Hematopoietic multipotent progenitor cell treated with erythropoietin and hydrocortisone succinate and interleukin-3 and kit ligand, for 8 days (in vitro differentiated cells): Measurements from ENCODE around the gene PPP6C.
"Not testable (repeated sequence)": the region's sequence is repeated elsewhere in the genome, so short reads cannot be mapped to it uniquely, and the experiment has no call there.

Experiments used
- DNase-seq: peaks from one replicate; pipeline ENCODE4 v3.0.0-alpha.2; 2015

PPP6C gene

GRCh38 chr9:125141251-125141650 is 48.4 kb downstream of the PPP6C start:
- no peak for DNase-seq

DNA sequence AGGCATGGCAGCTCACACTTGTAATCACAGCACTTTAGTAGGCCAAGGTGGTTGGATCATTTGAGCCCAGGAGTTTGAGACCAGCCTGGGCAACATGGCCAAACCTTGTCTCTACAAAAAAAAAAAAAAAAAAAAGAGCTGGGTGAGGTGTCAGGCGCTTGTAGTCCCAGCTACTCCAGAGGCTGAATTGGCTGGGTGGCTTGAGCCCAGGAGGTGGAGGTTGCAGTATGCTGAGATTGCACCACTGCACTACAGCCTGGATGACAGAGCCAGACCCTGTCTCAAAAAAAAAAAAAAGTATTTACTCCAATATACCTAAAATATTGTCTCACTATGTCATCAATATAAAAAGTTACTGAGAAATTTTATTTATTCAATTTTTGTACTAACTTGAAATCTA is 49.0 kb downstream of the PPP6C start:
- DNase-seq, result no peak

GRCh38 chr9:125137200-125137599 is 52.4 kb downstream of the PPP6C start:
- DNase-seq, result no peak

DNA sequence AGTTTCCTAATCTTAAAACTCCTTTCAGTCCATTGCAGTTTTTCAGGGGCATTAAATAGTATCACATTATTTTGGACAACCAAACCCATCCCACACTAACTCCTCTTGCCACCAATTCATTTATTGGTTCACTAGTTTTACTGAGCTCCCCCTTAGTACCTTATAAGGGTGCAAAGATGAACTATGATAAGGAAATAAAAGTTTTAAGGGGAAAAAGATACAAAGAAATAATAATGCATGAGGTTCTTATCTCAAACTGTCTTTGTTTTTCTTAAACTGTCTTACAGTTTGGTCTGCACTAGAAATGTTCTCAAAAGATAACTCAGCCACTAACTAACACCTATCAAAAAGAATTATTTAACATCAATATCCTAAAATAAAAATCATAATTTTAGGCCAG is 54.6 kb downstream of the PPP6C start:
- peak; percentile 51 for DNase-seq

DNA sequence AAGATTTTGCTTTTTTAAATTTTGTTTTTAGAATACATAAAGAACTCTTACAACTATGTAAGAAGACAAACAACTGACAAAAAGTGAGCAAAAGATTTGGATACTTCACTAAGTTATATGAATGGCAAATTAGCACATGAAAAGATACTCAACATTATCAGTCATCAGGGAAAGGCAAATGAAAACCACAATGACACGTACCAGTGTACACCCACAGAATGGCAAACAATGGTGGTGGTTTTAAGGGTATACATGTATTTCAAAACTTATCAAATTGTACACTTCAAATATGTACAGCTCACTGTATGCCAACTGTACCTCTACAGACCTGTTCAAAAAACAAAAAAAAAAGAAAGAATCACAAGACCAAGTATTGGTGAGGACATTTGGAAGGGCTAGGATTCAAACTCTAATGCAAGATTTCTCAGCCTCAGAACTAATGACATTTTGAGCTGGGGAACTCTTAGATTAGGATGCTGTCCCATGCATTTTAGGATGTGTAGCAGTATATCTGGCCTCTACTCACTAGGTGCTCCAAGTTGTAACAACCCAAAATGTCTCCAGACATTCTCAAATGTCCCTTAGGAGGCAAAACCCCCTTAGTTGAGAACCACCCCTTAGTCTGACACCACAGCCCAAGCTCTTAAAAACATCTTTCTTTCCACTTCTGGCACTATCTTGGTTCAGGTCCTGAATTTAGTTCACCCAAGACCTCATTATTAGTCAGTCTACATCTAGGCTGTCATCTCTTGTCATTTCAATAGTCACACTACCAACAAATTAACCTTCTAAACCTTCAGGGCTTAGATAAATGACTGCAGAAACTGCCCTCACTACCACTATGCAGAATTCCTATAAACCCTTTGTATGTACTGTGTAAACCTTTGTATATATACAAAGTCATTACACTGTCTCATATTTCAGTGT is 55.9 kb downstream of the PPP6C start:
- peak; percentile 71 for DNase-seq

DNA sequence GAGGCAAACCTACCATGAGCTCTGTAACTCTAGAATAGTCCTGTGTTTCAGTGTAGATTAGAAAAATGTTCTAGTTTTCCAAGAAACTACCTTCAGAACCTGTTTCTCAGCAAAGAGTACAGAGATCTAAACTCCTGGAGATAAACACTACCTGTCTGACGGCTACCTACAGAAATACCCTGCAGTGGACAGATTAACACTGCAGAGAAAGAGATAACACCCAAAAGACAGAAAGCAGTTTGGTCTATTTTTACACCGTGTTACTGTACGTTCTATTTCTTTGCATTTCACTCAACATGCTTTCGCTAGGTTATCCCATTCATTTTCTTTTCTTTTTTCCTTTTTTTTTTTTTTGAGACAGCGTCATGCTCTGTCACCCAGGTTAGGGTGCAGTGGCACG is 57.8 kb downstream of the PPP6C start:
- DNase-seq, result peak; percentile 71

- DNase-seq, result peak; percentile 92
Measured at GRCh38 chr9:125126019-125126746, 63.4 kb downstream of the PPP6C start.

- no peak for DNase-seq
Measured at GRCh38 chr9:125125523-125125922, 64.1 kb downstream of the PPP6C start.

- DNase-seq, result no peak
Measured at GRCh38 chr9:125121146-125121545, 68.5 kb downstream of the PPP6C start.

DNA sequence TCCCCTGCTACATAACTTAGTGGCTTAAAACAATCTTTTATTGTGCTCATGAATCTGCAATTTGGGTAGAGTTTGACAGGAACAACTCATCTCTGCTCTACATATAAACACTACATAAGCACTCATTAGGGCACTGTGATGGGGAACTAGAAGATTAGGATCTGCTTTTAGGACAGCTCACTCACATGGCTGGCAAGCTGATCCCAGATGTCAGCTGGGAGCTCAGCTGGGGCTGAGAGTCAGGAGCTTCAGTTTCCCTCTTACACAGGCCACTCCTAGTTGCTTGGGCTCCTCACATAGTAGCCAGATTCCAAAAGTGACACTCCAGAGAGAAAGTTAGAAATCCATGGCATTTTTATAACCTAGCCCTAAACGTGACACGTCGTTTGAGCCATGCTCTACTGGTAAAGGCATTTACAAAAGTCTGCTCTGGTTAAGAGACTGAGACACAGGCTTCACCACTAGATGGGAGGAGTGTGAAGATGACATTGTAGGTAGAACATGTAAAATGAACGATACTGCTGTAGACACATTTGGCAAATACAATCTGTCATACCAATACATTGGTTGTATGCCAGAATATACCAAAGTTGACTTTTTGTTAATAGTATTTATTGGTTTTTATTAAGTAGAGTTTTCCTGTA is 69.8 kb downstream of the PPP6C start:
- peak; percentile 58 for DNase-seq

DNA sequence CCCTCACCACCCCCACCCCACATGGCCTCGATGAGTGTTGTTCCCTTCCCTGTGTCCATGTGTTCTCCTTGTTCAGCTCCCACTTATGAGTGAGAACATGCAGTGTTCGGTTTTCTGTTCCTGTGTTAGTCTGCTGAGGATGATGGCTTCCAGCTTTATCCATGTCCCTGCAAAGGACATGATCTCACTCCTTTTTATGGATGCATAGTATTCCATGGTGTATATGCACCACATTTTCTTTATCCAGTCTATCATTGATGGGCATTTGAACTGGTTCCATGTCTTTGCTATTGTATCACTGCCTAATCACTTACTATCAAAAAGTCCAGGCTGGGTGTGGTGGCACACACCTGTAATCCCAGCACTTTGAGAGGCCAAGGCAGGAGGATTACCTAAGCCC is 70.9 kb downstream of the PPP6C start:
- not testable (repeated sequence) for DNase-seq

DNA sequence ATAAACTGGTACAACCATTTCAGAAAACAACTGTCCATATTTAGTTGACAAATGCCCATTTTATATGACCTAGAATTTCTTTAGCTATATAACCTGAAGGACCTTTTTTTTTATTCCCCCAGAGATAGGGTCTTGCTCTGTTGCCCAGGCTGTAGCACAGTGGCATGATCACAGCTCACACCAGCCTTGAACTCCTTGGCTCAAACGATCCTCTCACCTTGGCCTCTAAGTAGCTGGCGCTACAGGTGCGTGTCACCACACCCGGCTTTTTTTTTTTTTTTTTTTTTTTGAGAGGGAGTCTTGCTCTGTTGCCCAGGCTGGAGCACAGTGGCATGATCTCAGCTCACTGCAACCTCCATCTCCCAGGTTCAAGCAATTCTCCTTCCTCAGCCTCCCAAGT is 75.1 kb downstream of the PPP6C start:
- not testable (repeated sequence) for DNase-seq

DNA sequence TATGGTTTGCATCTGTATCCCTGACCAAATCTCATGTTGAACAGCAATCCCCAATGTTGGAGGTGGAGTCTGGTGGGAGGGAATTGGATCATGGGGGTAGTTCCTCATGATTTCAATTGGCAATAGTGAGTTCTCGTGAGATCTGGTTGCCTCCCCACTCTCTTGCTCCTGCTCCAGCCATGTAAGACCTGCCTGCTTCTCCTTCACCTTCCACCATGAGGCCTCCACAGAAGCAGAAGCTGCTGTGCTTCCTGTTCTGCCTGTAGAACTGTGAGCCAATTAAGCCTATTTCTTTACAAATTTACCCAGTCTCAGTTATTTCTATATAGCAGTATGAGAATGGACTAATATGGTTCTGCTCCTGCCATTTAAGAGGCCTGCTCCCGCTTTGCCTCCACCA is 79.1 kb downstream of the PPP6C start:
- DNase-seq, result no peak

DNA sequence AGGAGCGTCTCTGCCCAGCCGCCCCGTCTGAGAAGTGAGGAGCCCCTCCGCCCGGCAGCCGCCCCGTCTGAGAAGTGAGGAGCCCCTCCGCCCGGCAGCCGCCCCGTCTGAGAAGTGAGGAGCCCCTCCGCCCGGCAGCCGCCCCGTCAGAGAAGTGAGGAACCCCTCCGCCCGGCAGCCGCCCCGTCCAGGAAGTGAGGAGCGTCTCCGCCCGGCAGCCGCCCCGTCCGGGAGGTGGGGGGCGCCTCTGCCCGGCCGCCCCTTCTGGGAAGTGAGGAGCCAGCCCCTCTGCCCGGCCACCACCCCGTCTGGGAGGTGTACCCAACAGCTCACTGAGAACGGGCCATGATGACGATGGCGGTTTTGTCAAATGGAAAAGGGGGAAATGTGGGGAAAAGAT is 81.1 kb downstream of the PPP6C start:
- DNase-seq, result not testable (repeated sequence)

DNA sequence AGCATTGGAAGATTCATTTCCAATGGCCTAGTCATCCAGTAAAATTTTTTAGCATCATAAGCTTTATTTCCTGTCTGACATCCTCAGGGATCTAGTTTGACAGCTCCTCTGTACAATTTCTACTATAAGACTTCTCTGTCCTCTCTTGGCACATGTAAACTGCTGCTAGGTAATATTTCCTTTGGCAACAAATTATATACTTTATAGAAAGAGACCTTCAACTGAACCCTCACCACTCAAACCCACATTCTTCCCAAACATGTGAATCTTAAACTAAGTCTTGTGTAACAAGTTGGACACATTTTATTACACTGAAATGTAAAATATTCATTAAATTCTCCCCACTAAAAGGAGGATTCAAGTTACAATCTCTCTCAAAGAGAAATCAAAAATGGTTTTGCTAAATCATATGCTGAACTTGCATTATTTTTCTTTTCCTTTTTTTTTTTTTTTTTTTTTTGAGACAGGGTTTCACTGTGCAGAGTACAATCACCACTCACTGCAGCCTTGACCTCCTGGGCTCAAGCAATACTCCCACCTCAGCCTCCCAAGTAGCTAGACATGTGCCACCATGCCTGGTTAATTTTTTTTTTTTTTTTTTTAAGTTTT is 83.2 kb downstream of the PPP6C start:
- no peak for DNase-seq

DNA sequence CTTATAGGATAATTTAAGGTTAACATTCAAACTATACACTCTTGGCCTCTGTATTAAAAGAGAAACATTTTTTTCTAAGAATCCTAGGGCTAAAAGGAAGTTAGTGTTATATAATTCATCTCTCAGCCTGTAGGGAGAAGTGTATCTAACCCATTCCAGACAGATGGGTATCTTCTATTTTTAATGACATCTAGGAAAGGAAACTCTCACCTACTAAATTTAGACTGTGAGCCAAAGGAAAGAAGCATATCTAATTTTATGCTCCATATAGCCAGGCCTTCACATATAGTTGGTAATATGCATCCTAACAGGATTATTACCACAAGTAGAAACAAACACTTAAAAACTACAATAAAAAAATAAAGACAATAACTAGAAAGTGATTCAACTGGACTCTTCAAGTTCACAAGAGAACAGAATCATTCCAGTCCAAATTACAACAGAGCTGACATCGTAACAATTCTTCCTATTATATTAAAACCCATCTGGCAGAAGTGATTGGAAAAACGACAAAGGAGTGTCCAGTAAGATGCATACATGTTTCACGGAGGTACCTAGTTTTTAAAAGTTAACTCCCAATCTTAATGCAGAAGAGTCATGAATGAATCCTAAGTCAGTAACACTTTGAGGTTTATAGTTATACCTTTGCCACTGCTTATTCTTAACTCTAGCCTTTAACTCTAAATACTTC is 85.7 kb downstream of the PPP6C start:
- no peak for DNase-seq

DNA sequence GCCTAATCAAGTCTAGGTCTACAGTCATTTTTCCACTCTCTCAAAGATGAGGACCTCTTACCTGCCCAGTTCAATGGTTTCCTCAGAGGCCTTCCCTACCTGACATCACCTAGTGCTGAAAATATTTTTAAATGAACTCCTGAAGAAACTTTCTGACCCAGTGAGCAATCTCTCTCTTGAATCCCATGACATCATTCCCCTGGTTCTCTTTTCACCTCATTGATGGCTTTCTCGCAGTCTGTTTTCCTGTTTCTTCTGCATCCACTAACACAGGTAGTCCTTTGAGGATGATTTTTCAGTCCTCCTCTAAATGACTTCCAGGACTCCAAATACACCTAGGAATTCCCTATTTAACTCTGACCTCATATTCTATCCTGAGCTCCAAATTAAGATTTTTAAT is 86.6 kb downstream of the PPP6C start:
- no peak for DNase-seq

GRCh38 chr9:125100822-125101221 is 88.8 kb downstream of the PPP6C start:
- DNase-seq, result no peak

- no peak for DNase-seq
Measured at GRCh38 chr9:125099816-125100215, 89.8 kb downstream of the PPP6C start.
